ENCODE data around the gene STK24.
"Not testable (repeated sequence)": the region's sequence is repeated elsewhere in the genome, so short reads cannot be mapped to it uniquely, and the experiment has no call there.

The STK24 gene

DNA sequence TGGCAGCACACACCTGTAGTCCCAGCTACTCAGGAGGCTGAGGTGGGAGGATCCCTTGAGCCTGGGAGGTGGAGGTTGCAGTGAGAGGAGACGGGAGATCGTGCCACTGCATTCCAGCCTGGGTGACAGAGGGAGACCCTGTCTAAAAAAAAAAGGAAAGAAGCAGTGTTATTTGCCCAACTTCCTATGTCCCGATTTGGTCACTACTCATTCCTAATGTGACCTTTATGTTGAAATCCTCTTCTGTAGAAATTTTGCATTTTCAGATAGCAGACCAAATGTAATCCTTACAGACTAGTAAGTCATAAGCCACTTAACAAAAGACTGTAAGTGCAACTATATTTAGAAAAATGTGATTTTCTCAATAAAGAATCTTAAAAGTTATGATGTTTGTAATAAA, 18.2 kb upstream of the STK24 start:
- Histone ChIP-seq H3K9me3 (ENCODE audit: control insufficient read depth, insufficient read depth, low read length) (no peaks in the 10 kb centered on the region), H3K79me2 (ENCODE audit: control insufficient read depth, low read length) (no peaks in the 10 kb centered on the region), H3K36me3 (ENCODE audit: control insufficient read depth, low read length) (no peaks in the 10 kb centered on the region), H3K27ac (ENCODE audit: low read depth, low read length) (no peak overlapping the region), H4K20me1 (ENCODE audit: control insufficient read depth, insufficient read depth, low read depth, low read length) (no peaks in the 10 kb centered on the region), H3K27me3 (ENCODE audit: control insufficient read depth, low read length) (peaks cover 4% of the 10 kb centered on the region; the same call in 1 of the 2 replicates), H3K9me2 (replicated peaks; ENCODE audit: control insufficient read depth, low read length) (no peaks in the 10 kb centered on the region), H3K4me1 (ENCODE audit: control insufficient read depth, low read length) (no peaks in the 10 kb centered on the region), H3K4me2 (ENCODE audit: low read length) (no peak overlapping the region), H3K4me3 (ENCODE audit: low read length) (no peak overlapping the region), H3F3A (ENCODE audit: control insufficient read depth, insufficient read depth) (no peaks in the 10 kb centered on the region)
- TF ChIP-seq, protein P1, sequence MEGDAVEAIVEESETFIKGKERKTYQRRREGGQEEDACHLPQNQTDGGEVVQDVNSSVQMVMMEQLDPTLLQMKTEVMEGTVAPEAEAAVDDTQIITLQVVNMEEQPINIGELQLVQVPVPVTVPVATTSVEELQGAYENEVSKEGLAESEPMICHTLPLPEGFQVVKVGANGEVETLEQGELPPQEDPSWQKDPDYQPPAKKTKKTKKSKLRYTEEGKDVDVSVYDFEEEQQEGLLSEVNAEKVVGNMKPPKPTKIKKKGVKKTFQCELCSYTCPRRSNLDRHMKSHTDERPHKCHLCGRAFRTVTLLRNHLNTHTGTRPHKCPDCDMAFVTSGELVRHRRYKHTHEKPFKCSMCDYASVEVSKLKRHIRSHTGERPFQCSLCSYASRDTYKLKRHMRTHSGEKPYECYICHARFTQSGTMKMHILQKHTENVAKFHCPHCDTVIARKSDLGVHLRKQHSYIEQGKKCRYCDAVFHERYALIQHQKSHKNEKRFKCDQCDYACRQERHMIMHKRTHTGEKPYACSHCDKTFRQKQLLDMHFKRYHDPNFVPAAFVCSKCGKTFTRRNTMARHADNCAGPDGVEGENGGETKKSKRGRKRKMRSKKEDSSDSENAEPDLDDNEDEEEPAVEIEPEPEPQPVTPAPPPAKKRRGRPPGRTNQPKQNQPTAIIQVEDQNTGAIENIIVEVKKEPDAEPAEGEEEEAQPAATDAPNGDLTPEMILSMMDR (IDR thresholded peaks at IDR 0.05; ENCODE audit: low read depth, low read length, poor library complexity, severe bottlenecking), result no peak
- TF ChIP-seq EZH2phosphoT487 (IDR thresholded peaks at IDR 0.05; ENCODE audit: borderline replicate concordance, low read length), result no peak

- H3K27ac ChIP-seq (ENCODE audit: low read depth, low read length), result no peak overlapping the region
- no peaks in the 10 kb centered on the region for H3K4me1 ChIP-seq (ENCODE audit: control insufficient read depth, low read length)
- H3K79me2 ChIP-seq (ENCODE audit: control insufficient read depth, low read length), result no peaks in the 10 kb centered on the region
- no peaks in the 10 kb centered on the region for H3F3A ChIP-seq (ENCODE audit: control insufficient read depth, insufficient read depth)
- H3K9me3 ChIP-seq (ENCODE audit: control insufficient read depth, insufficient read depth, low read length), result no peaks in the 10 kb centered on the region
- H3K36me3 ChIP-seq (ENCODE audit: control insufficient read depth, low read length), result no peaks in the 10 kb centered on the region
- H3K9me2 ChIP-seq (replicated peaks; ENCODE audit: control insufficient read depth, low read length), result no peaks in the 10 kb centered on the region
- no peaks in the 10 kb centered on the region for H4K20me1 ChIP-seq (ENCODE audit: control insufficient read depth, insufficient read depth, low read depth, low read length)
- no peak overlapping the region for H3K4me3 ChIP-seq (ENCODE audit: low read length)
- no peaks in the 10 kb centered on the region for H3K27me3 ChIP-seq (ENCODE audit: control insufficient read depth, low read length)
- no peak overlapping the region for H3K4me2 ChIP-seq (ENCODE audit: low read length)
- TF ChIP-seq, protein P1 (IDR thresholded peaks at IDR 0.05; ENCODE audit: low read depth, low read length, poor library complexity, severe bottlenecking), result no peak
- no peak for TF ChIP-seq EZH2phosphoT487 (IDR thresholded peaks at IDR 0.05; ENCODE audit: borderline replicate concordance, low read length)
Measured at GRCh38 chr13:98592362-98592732, 15.4 kb upstream of the STK24 start.

DNA sequence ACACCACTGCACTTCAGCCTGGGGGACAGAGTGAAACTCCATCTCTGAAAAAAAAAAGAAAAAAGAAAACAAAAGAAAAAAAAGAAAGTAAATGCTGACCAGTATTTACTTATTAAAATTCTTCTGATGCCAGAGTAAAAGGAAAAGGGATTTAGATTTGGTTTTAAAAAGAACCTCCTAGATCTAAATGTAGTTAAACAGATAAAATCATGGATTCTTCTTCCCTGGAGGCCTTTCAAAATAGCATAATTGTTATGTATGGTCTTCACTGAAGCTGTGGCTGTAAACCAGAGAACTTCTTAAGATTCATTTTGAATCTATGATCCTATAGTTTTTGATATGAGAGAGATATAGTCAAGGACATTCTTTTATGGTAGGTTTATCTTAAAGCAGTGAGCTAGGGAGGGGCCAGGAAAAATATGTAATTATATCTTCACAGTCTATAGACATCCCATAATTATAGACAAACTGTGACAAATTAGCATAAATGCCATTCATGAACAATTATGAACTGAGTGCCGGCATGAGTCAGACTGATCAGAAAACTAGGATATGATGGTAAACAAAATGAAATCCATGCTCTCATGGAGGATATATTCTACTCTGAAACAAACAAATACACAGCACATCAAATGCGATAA, 14.9 kb upstream of the STK24 start:
- Histone ChIP-seq H3K27ac (ENCODE audit: low read depth, low read length) (no peak overlapping the region), H3K36me3 (ENCODE audit: control insufficient read depth, low read length) (no peaks in the 10 kb centered on the region), H3F3A (ENCODE audit: control insufficient read depth, insufficient read depth) (no peaks in the 10 kb centered on the region), H3K4me1 (ENCODE audit: control insufficient read depth, low read length) (no peaks in the 10 kb centered on the region), H3K4me3 (ENCODE audit: low read length) (no peak overlapping the region), H3K27me3 (ENCODE audit: control insufficient read depth, low read length) (no peaks in the 10 kb centered on the region), H3K4me2 (ENCODE audit: low read length) (no peak overlapping the region), H3K9me2 (replicated peaks; ENCODE audit: control insufficient read depth, low read length) (no peaks in the 10 kb centered on the region), H3K9me3 (ENCODE audit: control insufficient read depth, insufficient read depth, low read length) (no peaks in the 10 kb centered on the region), H4K20me1 (ENCODE audit: control insufficient read depth, insufficient read depth, low read depth, low read length) (no peaks in the 10 kb centered on the region), H3K79me2 (ENCODE audit: control insufficient read depth, low read length) (no peaks in the 10 kb centered on the region)
- TF ChIP-seq, protein P1 (IDR thresholded peaks at IDR 0.05; ENCODE audit: low read depth, low read length, poor library complexity, severe bottlenecking), result no peak

DNA sequence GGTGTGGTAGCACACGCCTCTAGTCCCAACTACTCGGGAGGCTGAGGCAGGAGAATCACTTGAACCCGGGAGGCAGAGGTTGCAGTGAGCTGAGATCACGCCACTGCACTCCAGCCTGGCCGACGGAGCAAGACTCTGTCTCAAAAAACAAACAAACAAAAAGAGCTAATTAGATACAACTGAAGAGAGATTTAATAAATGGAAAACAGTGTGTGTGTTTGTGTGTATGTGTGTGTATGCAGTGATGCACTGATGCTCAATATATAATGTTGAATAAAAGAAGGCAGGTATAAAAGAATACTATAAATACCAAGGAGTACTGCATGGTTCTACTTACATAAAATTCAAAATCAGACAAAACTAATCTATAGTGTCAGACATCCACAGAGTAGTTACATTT, 13.6 kb upstream of the STK24 start:
- not testable (repeated sequence) for H3K9me3 ChIP-seq (ENCODE audit: control insufficient read depth, insufficient read depth, low read length); H3K4me2 ChIP-seq (ENCODE audit: low read length); H3K79me2 ChIP-seq (ENCODE audit: control insufficient read depth, low read length); H3K27ac ChIP-seq (ENCODE audit: low read depth, low read length); H3K27me3 ChIP-seq (ENCODE audit: control insufficient read depth, low read length); H3K36me3 ChIP-seq (ENCODE audit: control insufficient read depth, low read length); H3F3A ChIP-seq (ENCODE audit: control insufficient read depth, insufficient read depth); H3K9me2 ChIP-seq (replicated peaks; ENCODE audit: control insufficient read depth, low read length); H3K4me3 ChIP-seq (ENCODE audit: low read length); H3K4me1 ChIP-seq (ENCODE audit: control insufficient read depth, low read length); H4K20me1 ChIP-seq (ENCODE audit: control insufficient read depth, insufficient read depth, low read depth, low read length)

DNA sequence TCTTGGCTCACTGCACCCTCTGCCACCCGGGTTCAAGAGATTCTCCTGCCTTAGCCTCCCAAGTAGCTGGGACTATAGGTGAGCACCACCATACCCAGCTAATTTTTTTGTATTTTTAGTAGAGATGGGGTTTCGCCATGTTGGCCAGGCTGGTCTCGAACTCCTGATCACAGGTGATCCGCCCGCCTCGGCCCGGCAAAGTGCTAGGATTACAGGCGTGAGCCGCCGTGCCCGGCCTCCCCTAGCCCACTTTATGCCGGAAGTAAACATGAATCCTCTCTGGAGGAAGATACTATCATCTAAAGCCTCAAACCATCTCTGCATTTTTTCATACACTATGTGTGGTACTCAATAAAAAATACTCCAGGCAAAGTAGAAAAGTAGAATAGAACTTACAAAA, 12.6 kb upstream of the STK24 start:
- H3K9me2 ChIP-seq (replicated peaks; ENCODE audit: control insufficient read depth, low read length); H3K27me3 ChIP-seq (ENCODE audit: control insufficient read depth, low read length); H3K4me1 ChIP-seq (ENCODE audit: control insufficient read depth, low read length); H3K36me3 ChIP-seq (ENCODE audit: control insufficient read depth, low read length); H3K9me3 ChIP-seq (ENCODE audit: control insufficient read depth, insufficient read depth, low read length); H3K27ac ChIP-seq (ENCODE audit: low read depth, low read length); H3K79me2 ChIP-seq (ENCODE audit: control insufficient read depth, low read length); H4K20me1 ChIP-seq (ENCODE audit: control insufficient read depth, insufficient read depth, low read depth, low read length); H3K4me2 ChIP-seq (ENCODE audit: low read length); H3K4me3 ChIP-seq (ENCODE audit: low read length); H3F3A ChIP-seq (ENCODE audit: control insufficient read depth, insufficient read depth): not testable (repeated sequence)
